NCI-H510A treated with DMSO at 0.1 percent for 48 hours (cell line): Measurements from ENCODE around the gene CADM2.

ENCODE experiments used
- DNase-seq: peaks from one replicate; lab custom pipeline; 2025; lab: John Stamatoyannopoulos, UW

The CADM2 gene

DNA sequence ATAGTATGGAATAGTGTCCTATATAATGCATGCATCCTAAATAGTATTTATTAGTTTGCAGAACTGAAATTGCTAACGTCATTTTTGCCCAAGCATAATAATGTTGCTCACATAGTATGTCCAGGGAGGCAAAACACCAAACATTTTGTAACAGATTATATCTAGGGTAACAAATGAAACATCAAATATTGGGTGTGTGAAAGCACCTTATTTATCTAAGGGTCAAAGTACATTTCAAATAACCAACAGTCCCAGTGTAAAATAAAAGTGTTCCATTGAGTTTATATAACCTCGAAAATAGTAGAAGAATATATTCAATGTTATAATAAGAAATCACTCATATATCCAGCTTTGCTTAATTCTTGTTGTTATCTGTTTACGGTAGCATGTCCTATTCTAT, 363.1 kb downstream of the CADM2 start:
- no peak for DNase-seq

DNA sequence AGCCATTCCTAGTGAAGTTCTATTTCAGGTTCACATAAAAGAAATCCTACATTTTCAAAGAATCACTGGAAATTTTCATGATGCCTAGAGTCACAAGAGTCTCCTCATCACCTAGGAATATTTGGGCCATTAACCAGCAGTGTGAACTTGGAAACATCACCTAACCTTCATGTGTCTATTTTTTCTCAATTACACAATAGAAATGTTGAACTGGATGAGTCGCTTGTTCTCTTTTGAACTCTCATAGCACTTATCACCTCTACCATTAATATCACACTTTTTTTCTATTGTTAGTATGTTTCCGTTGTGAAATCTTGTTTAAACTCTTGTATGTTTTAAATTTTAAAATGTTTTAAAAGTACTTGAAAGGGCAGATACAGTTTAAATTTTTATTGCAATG, 371.3 kb downstream of the CADM2 start:
- DNase-seq = no peak

DNA sequence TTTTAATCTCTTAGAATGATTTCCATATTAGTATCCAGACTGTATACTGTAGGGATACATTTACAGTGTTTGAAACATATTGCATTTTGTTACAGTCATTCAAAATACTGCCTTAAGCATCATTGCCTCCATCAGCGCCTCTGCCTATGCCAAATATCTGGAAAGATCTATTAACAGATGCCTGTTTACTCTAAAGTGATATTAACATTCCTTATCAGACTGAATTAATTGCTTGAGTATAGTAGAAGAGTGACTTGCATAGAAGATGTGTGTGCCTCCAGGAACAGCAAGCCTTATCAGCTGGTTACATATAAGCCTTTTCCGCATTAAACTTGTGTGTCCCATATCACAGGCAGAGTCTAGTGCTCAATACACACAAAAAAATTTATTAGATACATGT, 379.1 kb downstream of the CADM2 start:
- no peak for DNase-seq

DNA sequence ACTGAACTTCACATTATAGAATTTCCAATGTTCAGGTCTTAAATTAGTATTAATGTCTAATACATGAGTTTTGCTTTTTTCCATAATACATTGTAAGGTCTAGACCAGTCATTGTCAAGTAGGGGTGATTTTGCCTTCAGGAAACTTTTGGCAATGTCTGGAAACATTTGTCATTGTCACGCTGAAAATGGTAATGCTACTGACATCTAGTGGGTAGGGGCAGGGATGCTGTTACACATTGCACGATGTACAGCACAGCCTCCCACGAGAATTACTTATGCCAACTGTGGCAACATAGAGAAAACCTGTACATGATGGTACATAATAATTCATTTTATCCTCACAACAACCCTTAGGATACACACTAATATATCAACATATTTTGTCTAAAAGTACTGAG, 384.1 kb downstream of the CADM2 start:
- DNase-seq = no peak

DNA sequence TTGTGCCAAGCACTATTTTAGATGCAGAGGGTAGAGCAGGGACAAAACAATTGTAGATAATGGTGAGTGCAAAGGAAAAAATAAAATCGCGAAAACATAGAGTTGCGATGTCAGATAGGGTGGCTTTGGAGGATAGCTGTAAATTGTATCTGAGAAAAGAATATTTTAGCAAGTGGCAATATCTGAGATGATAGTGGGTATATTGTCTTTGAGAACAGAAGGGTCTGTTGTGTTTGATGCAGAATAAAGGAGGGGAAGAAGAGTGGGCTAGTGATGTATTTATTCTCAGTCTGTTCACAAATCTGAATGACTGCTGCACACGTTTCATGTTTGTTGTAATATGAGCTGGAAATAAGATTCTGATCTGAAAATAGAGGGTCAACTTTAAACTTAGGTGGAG, 396.8 kb downstream of the CADM2 start:
- DNase-seq = no peak

DNA sequence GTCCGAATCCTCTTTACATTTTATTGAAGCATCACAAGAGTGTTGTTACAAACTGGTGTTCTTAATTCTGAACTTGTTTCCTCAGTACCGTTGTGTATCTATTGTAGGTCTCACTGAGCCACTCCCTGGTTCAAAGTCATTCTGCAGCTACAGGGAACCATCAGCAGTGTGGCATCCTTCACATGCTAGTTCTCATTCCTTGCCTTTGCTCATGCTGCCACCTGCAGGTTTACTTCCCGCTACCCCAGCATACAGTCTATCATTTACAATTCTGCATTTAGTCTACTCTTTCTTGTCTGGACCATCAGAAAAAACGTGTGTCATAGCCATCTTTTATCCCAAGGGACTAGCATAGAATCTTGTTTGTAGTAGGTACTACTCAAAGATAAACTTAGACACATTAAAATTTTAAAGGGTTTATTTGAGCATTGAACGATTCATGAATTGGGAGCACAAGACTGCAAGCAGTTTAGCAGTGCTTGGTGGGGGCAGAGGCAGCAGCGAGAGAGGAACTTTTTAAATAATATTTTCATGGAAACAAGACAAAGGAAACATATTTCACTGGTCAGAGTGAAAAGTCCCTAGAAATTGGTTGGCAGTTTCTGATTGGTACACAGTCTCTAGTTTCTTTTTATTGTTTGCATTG, 402.1 kb downstream of the CADM2 start:
- DNase-seq = peak; percentile 60

DNA sequence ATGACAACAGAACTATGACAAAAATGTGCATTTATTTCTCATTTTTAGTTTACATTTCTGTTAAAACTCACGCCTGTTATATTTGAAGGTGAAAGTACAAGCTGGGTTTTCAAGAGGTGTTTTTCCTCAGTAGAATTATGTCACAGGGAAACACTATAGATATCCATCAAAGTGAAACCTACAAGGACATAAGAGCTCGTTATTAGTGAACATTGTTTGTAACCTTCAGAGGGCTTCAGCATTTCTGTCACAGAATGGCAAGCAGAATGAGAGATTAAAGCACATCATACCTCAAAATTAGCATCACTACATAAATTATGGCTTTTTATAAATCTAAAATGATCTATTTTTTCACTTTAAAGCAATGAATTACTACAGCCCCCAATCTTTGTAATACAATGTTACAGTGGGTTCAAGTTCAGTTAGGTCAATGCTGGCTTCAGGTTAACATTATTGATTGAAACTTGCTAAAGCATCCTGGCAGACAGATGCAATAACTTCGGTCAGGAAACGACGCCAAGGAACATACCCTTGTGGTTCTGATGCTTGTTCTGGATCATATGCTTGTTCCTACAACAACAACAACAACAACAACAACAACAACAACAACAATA, 405.6 kb downstream of the CADM2 start:
- DNase-seq = no peak

DNA sequence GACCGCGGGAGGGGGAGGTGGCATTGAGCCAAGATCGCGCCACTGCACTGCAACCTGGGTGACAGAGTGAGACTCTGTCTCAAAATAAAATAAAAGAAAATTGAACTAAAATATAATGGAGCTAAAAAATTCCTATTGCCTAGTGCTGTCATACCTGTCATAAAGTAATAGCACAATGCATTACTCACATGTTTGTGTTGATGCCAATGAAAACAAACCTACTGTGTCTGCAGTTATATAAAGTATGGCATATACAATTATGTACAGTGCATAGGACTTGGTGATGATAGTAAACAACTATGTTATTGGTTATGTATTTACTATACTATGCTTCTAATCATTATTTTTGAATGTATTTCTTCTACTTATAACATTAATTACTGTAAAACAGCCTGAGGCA, 411.6 kb downstream of the CADM2 start:
- DNase-seq = no peak

DNA sequence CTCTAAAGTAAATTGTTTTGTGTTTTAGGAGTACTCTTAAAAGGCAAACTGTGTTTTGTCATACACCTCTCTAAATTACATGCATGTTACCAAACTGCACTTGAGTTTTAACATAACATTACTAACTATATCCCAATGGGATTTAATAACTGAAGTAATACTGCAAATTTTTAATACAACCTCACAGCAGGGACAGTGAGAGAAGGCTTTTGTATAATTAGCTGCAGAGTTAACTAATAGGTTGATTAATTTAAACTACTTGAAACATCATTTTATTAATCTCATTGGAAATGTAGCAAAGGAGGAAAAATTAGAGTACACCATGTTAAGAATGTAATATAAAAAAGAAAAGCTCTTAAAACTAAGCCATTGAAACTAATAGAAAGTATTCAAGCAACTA, 417.3 kb downstream of the CADM2 start:
- no peak for DNase-seq

DNA sequence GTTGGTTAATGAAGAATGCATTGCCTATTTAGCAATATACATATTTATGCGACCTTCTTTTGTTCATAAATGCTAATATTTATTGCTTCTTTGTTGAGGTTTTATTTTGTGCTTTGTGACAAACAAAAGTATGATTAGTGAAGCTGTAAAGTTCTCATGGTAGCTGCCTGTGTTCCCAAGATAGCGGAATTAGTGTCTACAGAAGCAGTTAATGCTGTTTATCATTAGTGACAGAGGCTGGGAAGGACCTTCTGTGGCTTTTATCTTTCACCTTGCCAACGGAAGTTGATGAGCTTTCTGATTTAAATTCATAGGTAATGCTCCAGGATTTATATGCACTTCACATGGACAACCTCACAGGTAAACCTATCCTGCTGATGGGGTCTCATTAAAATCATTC, 418.3 kb downstream of the CADM2 start:
- no peak for DNase-seq

DNA sequence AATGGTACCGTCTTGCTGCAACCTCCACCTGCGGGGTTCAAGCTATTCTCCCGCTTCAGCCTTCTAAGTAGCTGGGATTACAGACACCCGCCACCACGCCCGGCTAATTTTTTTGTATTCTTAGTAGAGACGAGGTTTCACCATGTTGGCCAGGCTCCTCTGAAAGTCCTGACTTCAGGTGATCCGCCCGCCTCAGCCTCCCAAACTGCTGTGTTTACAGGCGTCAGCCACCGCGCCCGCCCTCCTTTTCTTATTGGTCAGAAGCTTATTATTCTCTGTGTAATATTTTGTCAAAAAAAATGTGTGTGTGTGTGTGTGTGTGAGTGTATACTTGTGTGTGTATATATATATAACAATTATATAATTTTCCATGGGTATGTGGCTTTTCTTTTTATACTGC, 425.6 kb downstream of the CADM2 start:
- DNase-seq = no peak

DNA sequence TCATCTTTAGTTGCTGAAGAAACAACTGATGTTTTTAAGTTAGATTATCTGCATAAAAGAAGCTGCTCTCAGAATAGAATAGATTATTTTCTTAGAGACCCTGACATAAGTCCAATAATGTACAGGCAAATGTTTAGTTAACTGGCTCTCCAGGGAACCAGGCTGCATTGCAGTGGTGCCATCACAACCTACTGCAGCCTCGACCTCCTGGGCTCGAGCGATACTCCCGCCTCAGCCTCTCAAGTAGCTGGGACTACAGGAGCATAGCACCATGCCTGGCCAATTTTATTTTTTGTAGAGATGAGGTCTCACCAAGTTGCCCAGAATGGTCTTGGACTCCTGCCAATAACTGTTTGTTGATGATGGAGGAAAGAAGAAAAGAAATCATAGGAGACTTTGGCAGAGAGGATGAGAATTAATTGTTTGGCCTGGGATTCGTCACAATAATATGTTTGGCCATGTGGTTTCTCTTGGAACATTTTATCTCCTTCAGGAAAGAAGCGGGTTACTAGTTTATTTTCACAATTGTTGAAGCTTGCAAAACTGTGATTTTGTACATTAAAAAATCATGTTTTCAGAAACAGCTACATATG, 429.2 kb downstream of the CADM2 start:
- DNase-seq = no peak

DNA sequence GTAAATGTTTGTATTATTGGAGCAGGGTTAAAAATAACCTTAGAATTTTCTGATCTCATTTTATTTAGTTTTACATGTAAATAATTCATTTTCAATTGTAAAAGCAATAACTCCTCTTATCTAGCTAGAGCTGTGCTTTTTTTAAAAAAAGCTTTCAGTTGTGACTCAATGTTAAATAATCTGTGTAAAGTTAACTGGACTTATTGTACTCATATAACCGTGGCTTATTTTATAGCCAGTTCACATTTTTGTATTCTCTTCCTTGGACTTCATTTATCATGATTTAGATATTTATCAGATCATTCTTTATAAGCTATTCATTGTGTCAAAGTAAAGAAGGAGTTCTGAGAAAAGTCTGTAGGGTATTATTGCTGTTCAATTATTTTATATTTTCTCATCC, 435.6 kb downstream of the CADM2 start:
- DNase-seq = no peak

DNA sequence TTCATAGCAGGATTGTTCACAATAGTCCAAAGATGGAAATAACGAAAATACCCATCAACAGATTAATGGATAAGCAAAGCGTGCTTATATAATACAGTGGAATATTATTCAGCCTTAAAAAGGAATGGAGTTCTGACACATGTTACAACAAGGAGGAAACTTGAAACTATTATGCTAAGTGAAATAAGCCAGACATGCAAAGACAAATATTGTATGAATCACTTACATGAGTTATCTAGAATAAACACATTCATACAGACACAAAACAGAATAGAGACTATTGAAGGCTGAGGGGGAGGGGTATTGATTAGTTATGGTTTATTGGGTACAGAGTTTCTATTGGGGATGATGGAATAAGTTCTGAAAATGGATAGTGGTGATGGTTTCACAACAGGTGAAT, 438.6 kb downstream of the CADM2 start:
- DNase-seq = no peak

DNA sequence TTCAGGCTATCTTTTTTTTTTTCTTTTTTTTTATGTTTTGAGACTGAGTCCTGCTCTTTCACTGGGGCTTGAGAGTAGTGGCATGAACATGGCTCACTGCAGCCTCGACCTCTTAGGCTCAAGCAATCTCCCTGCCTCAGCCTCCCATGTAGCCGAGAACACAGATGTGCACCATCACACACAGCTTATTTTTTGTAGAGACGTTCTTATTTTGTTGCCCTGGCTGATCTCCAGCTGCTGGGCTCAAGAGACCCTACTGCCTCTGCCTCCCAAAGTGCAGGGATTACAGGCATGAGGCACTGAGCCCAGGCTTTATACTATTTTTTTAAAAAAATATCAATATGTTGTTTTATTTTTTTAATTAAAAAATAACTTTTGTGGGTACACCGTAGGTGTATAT, 467.3 kb downstream of the CADM2 start:
- DNase-seq = no peak

DNA sequence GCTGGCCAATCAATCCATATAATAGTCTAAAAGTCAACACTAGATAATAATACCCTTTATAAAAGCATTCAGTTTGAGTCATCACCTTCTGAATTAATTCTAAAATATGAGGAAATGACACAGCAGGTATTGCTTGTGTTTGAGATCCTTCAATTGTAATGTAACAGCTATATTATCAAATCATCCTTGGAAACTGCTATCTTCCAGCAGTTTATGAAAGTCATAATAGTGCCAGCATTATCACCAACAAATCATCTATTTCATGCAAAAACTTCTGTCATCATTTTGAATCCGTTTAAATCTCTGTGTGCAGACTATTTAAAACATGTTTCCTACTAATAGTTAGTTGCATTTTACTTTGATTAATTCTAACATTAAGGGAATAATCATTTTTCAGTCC, 468.7 kb downstream of the CADM2 start:
- DNase-seq = no peak

DNA sequence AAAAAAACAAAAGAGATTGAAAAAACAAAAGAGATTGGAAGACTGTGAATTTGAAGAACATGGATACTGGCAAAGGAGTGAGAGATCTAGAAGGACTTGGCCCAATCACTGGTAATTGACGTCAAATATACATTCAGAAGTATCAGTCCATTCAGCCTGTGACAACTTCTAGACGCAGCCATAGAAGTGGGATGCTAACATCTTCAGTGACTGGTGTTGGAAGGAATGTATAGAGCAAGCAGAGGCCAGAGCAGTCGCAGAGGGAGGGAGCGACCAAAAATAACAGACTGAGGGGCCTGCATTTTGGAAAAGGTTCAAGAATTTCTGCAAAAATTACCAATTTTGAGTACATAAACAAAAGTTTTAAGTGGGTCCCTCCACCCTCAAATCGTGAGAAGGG, 473.3 kb downstream of the CADM2 start:
- DNase-seq = no peak

DNA sequence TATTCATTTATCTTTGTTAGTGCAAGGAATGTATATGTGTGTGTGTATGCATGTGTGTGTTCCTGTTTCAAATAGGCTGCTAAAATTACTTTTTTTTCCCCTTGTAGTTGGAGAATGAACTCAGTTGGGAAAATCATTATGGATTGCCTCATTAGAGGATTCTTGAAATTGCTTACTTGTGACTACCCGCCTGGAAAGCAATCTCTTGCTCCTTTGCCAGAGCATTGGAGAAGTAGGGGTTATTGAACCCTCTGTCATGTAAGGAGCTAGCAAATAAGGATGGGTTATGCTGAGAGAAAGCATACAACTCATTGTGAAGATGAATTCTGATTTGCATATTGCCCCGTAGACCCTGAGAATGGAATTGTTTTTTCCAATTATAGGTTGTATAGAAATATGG, 474.5 kb downstream of the CADM2 start:
- no peak for DNase-seq

DNA sequence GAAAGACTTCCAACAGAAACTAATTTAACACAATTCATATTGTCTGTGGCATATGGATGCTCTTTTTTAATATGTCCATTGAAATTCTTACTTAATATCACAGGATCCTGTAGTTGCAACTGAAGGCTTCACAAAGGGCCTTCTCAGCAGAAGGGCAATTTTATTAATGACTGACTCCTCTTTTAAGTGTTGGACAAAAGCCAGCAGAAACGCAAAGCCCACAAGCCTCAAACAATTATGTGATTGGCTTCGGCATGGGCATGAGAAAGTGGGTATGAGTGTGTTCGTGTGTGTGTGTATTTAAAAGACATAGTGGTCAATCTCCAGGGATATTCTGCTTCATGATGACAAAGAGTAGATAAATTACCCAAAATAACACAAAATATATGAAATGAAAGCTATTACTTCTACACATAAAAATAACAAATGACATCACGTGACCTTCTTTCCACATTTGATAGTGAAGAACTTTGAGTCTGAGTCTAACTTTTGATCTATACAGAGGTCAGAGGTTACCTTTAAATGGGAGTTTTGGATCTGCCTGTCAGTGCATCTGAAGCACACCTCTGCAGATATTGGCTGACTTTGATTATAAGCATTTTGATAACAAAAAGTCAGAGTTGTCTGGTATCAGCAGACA, 496.9 kb downstream of the CADM2 start:
- DNase-seq = no peak

DNA sequence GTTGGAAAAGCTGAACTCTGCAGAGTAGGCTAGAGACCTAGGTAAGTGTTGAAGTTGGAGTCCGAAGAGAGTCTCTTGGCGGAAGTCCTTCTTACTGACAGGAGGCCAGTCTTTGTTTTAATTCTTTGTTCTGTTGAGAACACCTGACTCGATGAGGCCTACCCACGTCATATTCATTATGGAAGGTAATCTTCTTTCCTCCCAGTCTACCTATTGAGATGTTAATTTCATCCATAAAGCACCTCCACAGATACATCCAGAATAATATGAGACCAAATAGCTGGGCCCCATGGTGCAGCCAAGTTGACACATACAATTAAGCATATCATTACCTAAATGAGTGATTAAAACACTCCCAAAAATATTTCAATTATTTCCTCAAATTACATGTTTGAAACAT, 515.5 kb downstream of the CADM2 start:
- no peak for DNase-seq

DNA sequence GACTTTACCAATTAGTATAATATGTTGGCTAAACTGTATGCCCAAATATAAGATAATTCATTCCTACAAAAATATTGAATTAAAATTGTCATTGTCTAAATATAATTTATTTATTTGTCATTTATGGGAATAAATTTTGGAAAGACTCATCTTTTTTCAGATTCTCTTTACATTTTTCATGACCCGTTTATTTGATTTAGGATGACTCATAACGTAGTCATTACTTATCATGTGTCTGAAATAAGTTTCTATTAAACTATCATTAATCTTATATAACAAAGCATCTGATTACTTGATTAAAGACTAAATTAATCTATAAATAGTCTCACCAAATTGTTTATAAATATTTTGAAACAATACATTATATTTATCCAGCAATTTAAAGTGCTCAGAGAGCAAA, 516.6 kb downstream of the CADM2 start:
- DNase-seq = no peak

DNA sequence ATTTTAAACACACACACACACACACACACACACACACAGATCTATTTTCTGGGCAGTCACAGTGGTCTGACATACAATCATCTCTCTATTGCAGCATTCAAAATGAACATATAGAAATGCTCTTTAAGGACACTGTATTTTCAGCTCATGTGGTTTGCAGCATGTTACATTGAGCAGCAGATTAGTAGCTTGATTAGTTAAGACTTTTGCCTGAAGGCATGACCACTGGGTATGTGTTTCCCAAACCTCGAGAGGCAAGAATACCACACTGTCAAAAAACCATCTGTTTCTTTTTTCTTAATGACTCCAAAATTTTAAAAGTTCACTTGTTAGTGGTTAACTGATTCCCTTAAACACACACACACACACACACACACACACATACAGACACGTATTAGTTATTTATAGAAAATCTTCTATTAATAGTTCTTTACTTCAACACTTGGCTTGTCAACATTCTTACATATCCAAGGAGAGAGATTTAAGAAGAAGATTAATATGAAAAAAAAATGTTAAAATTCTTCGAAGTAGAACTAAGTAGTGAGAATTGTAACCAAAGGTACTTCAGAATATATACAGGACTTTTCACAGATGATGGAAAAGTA, 518.2 kb downstream of the CADM2 start:
- DNase-seq = no peak
